Measurements from ENCODE around the gene HS3ST3A1. TPM values are rescaled to one million over a fixed set of nuclear protein-coding genes. Genes with fewer than 3 reads are reported as not detected.

The HS3ST3A1 gene
- total and polyA plus RNA-seq, 5 donors from 2014 or later, result 1.8 to 8.3 (median 7.4) TPM

- H3K4me1 Mint-ChIP-seq, result no peaks in the 10 kb centered on the region
- H3K27ac Mint-ChIP-seq, result no peak overlapping the region
- DNase-seq (no peak), ATAC-seq (ENCODE audit: low read depth in 2 of 2) (no peak)
- peaks cover 9 to 16% of the 10 kb centered on the region in 2 experiments for H3K9me3 ChIP-seq (ENCODE audit: control insufficient read depth in 2 of 2, low read length in 2 of 2)
- no peaks in the 10 kb centered on the region for H3K27me3 ChIP-seq (ENCODE audit: control insufficient read depth, insufficient read depth, low read length)
- no peaks in the 10 kb centered on the region for H3K4me1 ChIP-seq (ENCODE audit: control insufficient read depth, insufficient read depth, low read length, poor library complexity, severe bottlenecking)
- H3K27me3 Mint-ChIP-seq, result peaks cover 9% of the 10 kb centered on the region
- peaks cover 3% of the 10 kb centered on the region for H3K36me3 Mint-ChIP-seq
- H3K9me3 Mint-ChIP-seq, result peaks cover 0 to 14% (median 1%) of the 10 kb centered on the region in 7 donors
- H3K27ac ChIP-seq (ENCODE audit: insufficient read depth, low read length, poor library complexity, severe bottlenecking), result no peak overlapping the region
- peak overlapping the region in 1 of 4 donors; percentile 3 for H3K4me3 Mint-ChIP-seq
- no peaks in the 10 kb centered on the region for H3K36me3 ChIP-seq (ENCODE audit: control insufficient read depth, insufficient read depth, low read length)
- H3K4me3 ChIP-seq (ENCODE audit: low read depth, low read length), result no peak overlapping the region
These were observed 116.4 kb downstream of the HS3ST3A1 start for GRCh38 chr17:13485327-13485726.

GRCh38 chr17:13484020-13484419 lies 117.7 kb downstream of the HS3ST3A1 start:
- no peak overlapping the region for H3K4me3 Mint-ChIP-seq
- no peaks in the 10 kb centered on the region for H3K27me3 ChIP-seq (ENCODE audit: control insufficient read depth, insufficient read depth, low read length)
- peaks cover 13 to 18% of the 10 kb centered on the region in 2 experiments for H3K9me3 ChIP-seq (ENCODE audit: control insufficient read depth in 2 of 2, low read length in 2 of 2)
- DNase-seq, result no peak
- no peaks in the 10 kb centered on the region for H3K4me1 Mint-ChIP-seq
- no peak for ATAC-seq (ENCODE audit: low read depth in 2 of 2)
- no peaks in the 10 kb centered on the region for H3K4me1 ChIP-seq (ENCODE audit: control insufficient read depth, insufficient read depth, low read length, poor library complexity, severe bottlenecking)
- H3K4me3 ChIP-seq (ENCODE audit: low read depth, low read length), result no peak overlapping the region
- H3K27ac Mint-ChIP-seq, result no peak overlapping the region
- peaks cover 3% of the 10 kb centered on the region for H3K27me3 Mint-ChIP-seq
- H3K36me3 ChIP-seq (ENCODE audit: control insufficient read depth, insufficient read depth, low read length), result no peaks in the 10 kb centered on the region
- no peak overlapping the region for H3K27ac ChIP-seq (ENCODE audit: insufficient read depth, low read length, poor library complexity, severe bottlenecking)
- peaks cover 0 to 20% (median 6%) of the 10 kb centered on the region in 7 donors for H3K9me3 Mint-ChIP-seq
- peaks cover 3% of the 10 kb centered on the region for H3K36me3 Mint-ChIP-seq

- H3K4me3 ChIP-seq (ENCODE audit: low read depth, low read length), result no peak overlapping the region
- no peak for DNase-seq
- H3K9me3 Mint-ChIP-seq, result peaks cover 0 to 21% (median 7%) of the 10 kb centered on the region in 7 donors
- H3K27ac Mint-ChIP-seq, result no peak overlapping the region
- H3K4me1 ChIP-seq (ENCODE audit: control insufficient read depth, insufficient read depth, low read length, poor library complexity, severe bottlenecking), result no peaks in the 10 kb centered on the region
- H3K27ac ChIP-seq (ENCODE audit: insufficient read depth, low read length, poor library complexity, severe bottlenecking), result no peak overlapping the region
- H3K27me3 Mint-ChIP-seq, result no peaks in the 10 kb centered on the region
- no peaks in the 10 kb centered on the region for H3K4me1 Mint-ChIP-seq
- no peak for ATAC-seq (ENCODE audit: low read depth in 2 of 2)
- peaks cover 3% of the 10 kb centered on the region for H3K36me3 Mint-ChIP-seq
- H3K4me3 Mint-ChIP-seq, result no peak overlapping the region
- no peaks in the 10 kb centered on the region for H3K36me3 ChIP-seq (ENCODE audit: control insufficient read depth, insufficient read depth, low read length)
- H3K27me3 ChIP-seq (ENCODE audit: control insufficient read depth, insufficient read depth, low read length), result no peaks in the 10 kb centered on the region
- H3K9me3 ChIP-seq (ENCODE audit: control insufficient read depth in 2 of 2, low read length in 2 of 2), result peaks cover 13 to 18% of the 10 kb centered on the region in 2 experiments
These were observed 120.9 kb downstream of the HS3ST3A1 start for GRCh38 chr17:13480877-13481276.

GRCh38 chr17:13478326-13478830 lies 123.4 kb downstream of the HS3ST3A1 start:
- no peak for DNase-seq
- peaks cover 13 to 18% of the 10 kb centered on the region in 2 experiments for H3K9me3 ChIP-seq (ENCODE audit: control insufficient read depth in 2 of 2, low read length in 2 of 2)
- ATAC-seq (ENCODE audit: low read depth in 2 of 2), result no peak
- H3K36me3 Mint-ChIP-seq, result peaks cover 3% of the 10 kb centered on the region
- no peaks in the 10 kb centered on the region for H3K4me1 ChIP-seq (ENCODE audit: control insufficient read depth, insufficient read depth, low read length, poor library complexity, severe bottlenecking)
- H3K4me1 Mint-ChIP-seq, result no peaks in the 10 kb centered on the region
- H3K36me3 ChIP-seq (ENCODE audit: control insufficient read depth, insufficient read depth, low read length), result no peaks in the 10 kb centered on the region
- no peak overlapping the region for H3K27ac ChIP-seq (ENCODE audit: insufficient read depth, low read length, poor library complexity, severe bottlenecking)
- H3K4me3 ChIP-seq (ENCODE audit: low read depth, low read length), result no peak overlapping the region
- peaks cover 2% of the 10 kb centered on the region for H3K27me3 ChIP-seq (ENCODE audit: control insufficient read depth, insufficient read depth, low read length)
- no peak overlapping the region for H3K4me3 Mint-ChIP-seq
- H3K9me3 Mint-ChIP-seq, result peaks cover 0 to 21% (median 9%) of the 10 kb centered on the region in 7 donors
- no peak overlapping the region for H3K27ac Mint-ChIP-seq
- peaks cover 10% of the 10 kb centered on the region for H3K27me3 Mint-ChIP-seq

- H3K36me3 Mint-ChIP-seq, result peaks cover 3% of the 10 kb centered on the region
- peaks cover 2% of the 10 kb centered on the region for H3K27me3 ChIP-seq (ENCODE audit: control insufficient read depth, insufficient read depth, low read length)
- DNase-seq (no peak), ATAC-seq (ENCODE audit: low read depth in 2 of 2) (no peak)
- peaks cover 10% of the 10 kb centered on the region for H3K27me3 Mint-ChIP-seq
- H3K4me1 Mint-ChIP-seq, result no peaks in the 10 kb centered on the region
- no peak overlapping the region for H3K27ac Mint-ChIP-seq
- no peaks in the 10 kb centered on the region for H3K36me3 ChIP-seq (ENCODE audit: control insufficient read depth, insufficient read depth, low read length)
- no peak overlapping the region for H3K4me3 Mint-ChIP-seq
- peaks cover 0 to 21% (median 9%) of the 10 kb centered on the region in 7 donors for H3K9me3 Mint-ChIP-seq
- no peak overlapping the region for H3K27ac ChIP-seq (ENCODE audit: insufficient read depth, low read length, poor library complexity, severe bottlenecking)
- H3K4me1 ChIP-seq (ENCODE audit: control insufficient read depth, insufficient read depth, low read length, poor library complexity, severe bottlenecking), result no peaks in the 10 kb centered on the region
- peaks cover 13 to 18% of the 10 kb centered on the region in 2 experiments for H3K9me3 ChIP-seq (ENCODE audit: control insufficient read depth in 2 of 2, low read length in 2 of 2)
- no peak overlapping the region for H3K4me3 ChIP-seq (ENCODE audit: low read depth, low read length)
These were observed 124.5 kb downstream of the HS3ST3A1 start for GRCh38 chr17:13477180-13477611.

- ATAC-seq (ENCODE audit: low read depth in 2 of 2) (no peak), DNase-seq (no peak)
- Histone ChIP-seq H3K27ac (ENCODE audit: insufficient read depth, low read length, poor library complexity, severe bottlenecking) (no peak overlapping the region), H3K4me3 (ENCODE audit: low read depth, low read length) (no peak overlapping the region), H3K4me1 (ENCODE audit: control insufficient read depth, insufficient read depth, low read length, poor library complexity, severe bottlenecking) (no peaks in the 10 kb centered on the region), H3K36me3 (ENCODE audit: control insufficient read depth, insufficient read depth, low read length) (no peaks in the 10 kb centered on the region), H3K9me3 (ENCODE audit: control insufficient read depth in 2 of 2, low read length in 2 of 2) (peaks cover 13 to 16% of the 10 kb centered on the region in 2 experiments), H3K27me3 (ENCODE audit: control insufficient read depth, insufficient read depth, low read length) (peaks cover 2% of the 10 kb centered on the region)
- Mint-ChIP-seq H3K9me3 (peaks cover 0 to 19% (median 8%) of the 10 kb centered on the region in 7 donors), H3K27ac (no peak overlapping the region), H3K36me3 (peaks cover 2% of the 10 kb centered on the region), H3K4me1 (no peaks in the 10 kb centered on the region), H3K4me3 (no peak overlapping the region), H3K27me3 (peaks cover 10% of the 10 kb centered on the region)
These were observed 125.0 kb downstream of the HS3ST3A1 start for GRCh38 chr17:13476720-13477119.

- Histone ChIP-seq H3K4me1 (ENCODE audit: control insufficient read depth, insufficient read depth, low read length, poor library complexity, severe bottlenecking) (no peaks in the 10 kb centered on the region), H3K27ac (ENCODE audit: insufficient read depth, low read length, poor library complexity, severe bottlenecking) (no peak overlapping the region), H3K9me3 (ENCODE audit: control insufficient read depth in 2 of 2, low read length in 2 of 2) (peaks cover 5 to 6% of the 10 kb centered on the region in 2 experiments), H3K27me3 (ENCODE audit: control insufficient read depth, insufficient read depth, low read length) (peaks cover 2% of the 10 kb centered on the region), H3K36me3 (ENCODE audit: control insufficient read depth, insufficient read depth, low read length) (no peaks in the 10 kb centered on the region), H3K4me3 (ENCODE audit: low read depth, low read length) (no peak overlapping the region)
- H3K27ac Mint-ChIP-seq, result no peak overlapping the region
- no peaks in the 10 kb centered on the region for H3K36me3 Mint-ChIP-seq
- no peaks in the 10 kb centered on the region for H3K4me1 Mint-ChIP-seq
- ATAC-seq (ENCODE audit: low read depth in 2 of 2) (no peak), DNase-seq (no peak)
- H3K4me3 Mint-ChIP-seq, result no peak overlapping the region
- peaks cover 10% of the 10 kb centered on the region for H3K27me3 Mint-ChIP-seq
- H3K9me3 Mint-ChIP-seq, result peaks cover 0 to 19% (median 7%) of the 10 kb centered on the region in 7 donors
These were observed 126.0 kb downstream of the HS3ST3A1 start for GRCh38 chr17:13475574-13476223.
